HG03139 (cell line): ENCODE measurements around the gene KIF26B.
"Not testable (repeated sequence)": the region's sequence is repeated elsewhere in the genome, so short reads cannot be mapped to it uniquely, and the experiment has no call there.

Experiments used
- ATAC-seq: cut with Tn5 transposase; IDR thresholded peaks from one replicate; pipeline ENCODE4 v1.9.1; 2021; ENCODE audit not compliant: unreplicated experiment

The KIF26B gene

GRCh38 chr1:245710961-245711903 is 556.4 kb downstream of the KIF26B start:
- ATAC-seq: no peak

- ATAC-seq: not testable (repeated sequence)
Measured at GRCh38 chr1:245714027-245714426, 559.2 kb downstream of the KIF26B start.

GRCh38 chr1:245715291-245715701 is 560.5 kb downstream of the KIF26B start:
- no peak for ATAC-seq

- no peak for ATAC-seq
Measured at GRCh38 chr1:245715970-245716369, 561.2 kb downstream of the KIF26B start.

- no peak for ATAC-seq
Measured at GRCh38 chr1:245716561-245716960, 561.8 kb downstream of the KIF26B start.

- ATAC-seq: no peak
Measured at GRCh38 chr1:245717611-245718010, 562.8 kb downstream of the KIF26B start.

GRCh38 chr1:245718123-245718522 is 563.3 kb downstream of the KIF26B start:
- no peak for ATAC-seq

- no peak for ATAC-seq
Measured at GRCh38 chr1:245718951-245719350, 564.2 kb downstream of the KIF26B start.

GRCh38 chr1:245721488-245721887 is 566.7 kb downstream of the KIF26B start:
- no peak for ATAC-seq

- ATAC-seq: not testable (repeated sequence)
Measured at GRCh38 chr1:245728035-245728434, 573.2 kb downstream of the KIF26B start.

GRCh38 chr1:245730801-245731200 is 576.0 kb downstream of the KIF26B start:
- ATAC-seq: no peak

- not testable (repeated sequence) for ATAC-seq
Measured at GRCh38 chr1:245740336-245740735, 585.6 kb downstream of the KIF26B start.

- ATAC-seq: no peak
Measured at GRCh38 chr1:245742896-245743295, 588.1 kb downstream of the KIF26B start.

- ATAC-seq: no peak
Measured at GRCh38 chr1:245748240-245748639, 593.5 kb downstream of the KIF26B start.

- no peak for ATAC-seq
Measured at GRCh38 chr1:245748646-245749045, 593.9 kb downstream of the KIF26B start.

- ATAC-seq: no peak
Measured at GRCh38 chr1:245749053-245749452, 594.3 kb downstream of the KIF26B start.

GRCh38 chr1:245750261-245750660 is 595.5 kb downstream of the KIF26B start:
- ATAC-seq: no peak

- no peak for ATAC-seq
Measured at GRCh38 chr1:245751116-245751515, 596.3 kb downstream of the KIF26B start.

GRCh38 chr1:245751726-245752470 is 597.1 kb downstream of the KIF26B start:
- no peak for ATAC-seq

- ATAC-seq: no peak
Measured at GRCh38 chr1:245752561-245752960, 597.8 kb downstream of the KIF26B start.

GRCh38 chr1:245753807-245754206 is 599.0 kb downstream of the KIF26B start:
- ATAC-seq: no peak

- ATAC-seq: no peak
Measured at GRCh38 chr1:245754463-245754961, 599.7 kb downstream of the KIF26B start.
